Islet of Langerhans (tissue), 1 donor: ENCODE measurements around the gene DDX1.
"Not testable (repeated sequence)": the region's sequence is repeated elsewhere in the genome, so short reads cannot be mapped to it uniquely, and the experiment has no call there.

Experiments used
- FAIRE-seq: peaks from one replicate; lab custom pipeline; 2011; peaks lifted over from hg19 to GRCh38; lab: Jason Lieb, UNC

DDX1 gene

GRCh38 chr2:15616850-15617777 is 25.4 kb downstream of the DDX1 start:
- FAIRE-seq = peak; percentile 94

GRCh38 chr2:15617778-15618448 is 26.2 kb downstream of the DDX1 start:
- FAIRE-seq = peak; percentile 81

GRCh38 chr2:15618449-15618855 is 26.8 kb downstream of the DDX1 start:
- no peak for FAIRE-seq

GRCh38 chr2:15619076-15619475 is 27.4 kb downstream of the DDX1 start:
- no peak for FAIRE-seq

GRCh38 chr2:15619510-15619909 is 27.8 kb downstream of the DDX1 start:
- no peak for FAIRE-seq

GRCh38 chr2:15619938-15620337 is 28.3 kb downstream of the DDX1 start:
- no peak for FAIRE-seq

- FAIRE-seq = no peak
Observed at GRCh38 chr2:15620340-15620739, 28.7 kb downstream of the DDX1 start.

GRCh38 chr2:15620857-15621471 is 29.3 kb downstream of the DDX1 start:
- FAIRE-seq = no peak

GRCh38 chr2:15621472-15621870 is 29.8 kb downstream of the DDX1 start:
- FAIRE-seq = not testable (repeated sequence)

GRCh38 chr2:15622214-15622613 is 30.5 kb downstream of the DDX1 start:
- FAIRE-seq = no peak

GRCh38 chr2:15622614-15623480 is 31.2 kb downstream of the DDX1 start:
- FAIRE-seq = peak; percentile 73

- FAIRE-seq = no peak
Observed at GRCh38 chr2:15623481-15623796, 31.8 kb downstream of the DDX1 start.

- FAIRE-seq = no peak
Observed at GRCh38 chr2:15623898-15624541, 32.4 kb downstream of the DDX1 start.

GRCh38 chr2:15624903-15625302 is 33.2 kb downstream of the DDX1 start:
- FAIRE-seq = no peak

- no peak for FAIRE-seq
Observed at GRCh38 chr2:15625344-15626036, 33.8 kb downstream of the DDX1 start.

GRCh38 chr2:15626126-15626525 is 34.5 kb downstream of the DDX1 start:
- FAIRE-seq = no peak

GRCh38 chr2:15626967-15627366 is 35.3 kb downstream of the DDX1 start:
- FAIRE-seq = no peak

- no peak for FAIRE-seq
Observed at GRCh38 chr2:15627817-15628684, 36.4 kb downstream of the DDX1 start.

- FAIRE-seq = peak; percentile 84
Observed at GRCh38 chr2:15628899-15629855, 37.5 kb downstream of the DDX1 start.
